ENCODE results near the gene IQSEC1. TPM values are rescaled to one million over a fixed set of nuclear protein-coding genes. Genes with fewer than 3 reads are reported as not detected.
A peak's percentile ranks its signal among the peaks of the same experiment; 100 is the strongest.

The IQSEC1 gene
- total RNA-seq (10 to 100 TPM; 38.7 to 57.0 TPM), polyA plus RNA-seq (ENCODE audit: insufficient read length in 6 of 6) (10 to 100 TPM; 24.9 to 36.9 (median 31.3) TPM)
- long read RNA-seq, donor 1, partial matches to known transcripts = 5 of 5 reads
- long read RNA-seq, donor 1, other reads (novel, unspliced or antisense) = 0 of 5 reads
- long read RNA-seq, donor 2 = 0 reads
- long read RNA-seq, donor 3 = 0 reads
- long read RNA-seq, donor 4, partial matches to known transcripts = 2 of 4 reads
- long read RNA-seq, donor 4, other reads (novel, unspliced or antisense) = 2 of 4 reads
- long read RNA-seq, donor 5 = 0 reads
- long read RNA-seq, donor 6 = 0 reads
- long read RNA-seq, donor 7 = 0 reads
- long read RNA-seq, donor 8, partial matches to known transcripts = 8 of 8 reads
- long read RNA-seq, donor 8, other reads (novel, unspliced or antisense) = 0 of 8 reads
- long read RNA-seq, donor 9 = 0 reads
- long read RNA-seq, donor 10, partial matches to known transcripts = 0 of 2 reads
- long read RNA-seq, donor 10, other reads (novel, unspliced or antisense) = 2 of 2 reads
- long read RNA-seq, donor 11, partial matches to known transcripts = 0 of 2 reads
- long read RNA-seq, donor 11, other reads (novel, unspliced or antisense) = 0 of 2 reads
- long read RNA-seq, donor 12 = 0 reads

DNA sequence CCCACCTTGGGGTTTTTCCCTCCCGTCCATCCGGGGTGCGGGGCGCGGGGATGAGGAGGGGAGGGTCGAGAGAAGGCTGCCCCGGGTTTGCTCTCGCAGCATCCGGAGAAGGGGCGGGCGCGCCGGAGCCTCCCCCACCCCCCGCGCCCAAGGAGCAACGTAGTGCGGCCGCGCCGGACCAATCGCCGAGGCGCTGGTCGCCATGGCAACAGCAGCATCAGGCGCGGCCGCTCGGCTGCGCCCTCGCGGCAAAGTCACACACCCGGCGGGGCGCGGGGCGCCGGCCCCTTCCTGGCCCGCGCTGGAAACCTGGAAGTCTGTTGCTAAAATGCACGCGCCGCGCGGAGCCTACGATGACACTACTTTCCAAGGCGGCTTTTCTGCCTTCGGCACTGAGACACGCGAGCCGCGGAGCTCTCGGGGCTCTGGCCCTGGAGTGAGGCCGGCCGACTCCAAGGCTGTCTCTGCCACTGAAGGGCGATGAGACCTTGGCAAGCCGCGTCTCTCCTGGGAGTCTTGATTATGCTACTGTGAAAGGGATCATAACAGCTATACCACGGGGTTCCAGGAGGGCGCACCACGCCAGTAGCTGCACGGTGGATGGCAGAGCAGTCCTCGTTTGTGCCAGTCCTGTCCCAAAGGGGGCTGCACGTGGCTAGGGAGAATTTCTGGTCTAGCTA, at the start of gene IQSEC1:
Gene IQSEC1 (minus strand): TSS at position 104 of the 680 bp plus-strand sequence. CDS start 415 bp downstream, outside the sequence.
- no peaks in the 10 kb centered on the region for H3K9me3 ChIP-seq
- no peak within 1 kb of the TSS for H3K27ac ChIP-seq
- intact Hi-C loops (cut with DNase I) = no loop called here
- peaks cover 0 to 17% of the 10 kb centered on the region in 2 donors for H3K4me1 ChIP-seq
- H3K4me3 ChIP-seq = no peak within 1 kb of the TSS
- TF ChIP-seq, protein P1, sequence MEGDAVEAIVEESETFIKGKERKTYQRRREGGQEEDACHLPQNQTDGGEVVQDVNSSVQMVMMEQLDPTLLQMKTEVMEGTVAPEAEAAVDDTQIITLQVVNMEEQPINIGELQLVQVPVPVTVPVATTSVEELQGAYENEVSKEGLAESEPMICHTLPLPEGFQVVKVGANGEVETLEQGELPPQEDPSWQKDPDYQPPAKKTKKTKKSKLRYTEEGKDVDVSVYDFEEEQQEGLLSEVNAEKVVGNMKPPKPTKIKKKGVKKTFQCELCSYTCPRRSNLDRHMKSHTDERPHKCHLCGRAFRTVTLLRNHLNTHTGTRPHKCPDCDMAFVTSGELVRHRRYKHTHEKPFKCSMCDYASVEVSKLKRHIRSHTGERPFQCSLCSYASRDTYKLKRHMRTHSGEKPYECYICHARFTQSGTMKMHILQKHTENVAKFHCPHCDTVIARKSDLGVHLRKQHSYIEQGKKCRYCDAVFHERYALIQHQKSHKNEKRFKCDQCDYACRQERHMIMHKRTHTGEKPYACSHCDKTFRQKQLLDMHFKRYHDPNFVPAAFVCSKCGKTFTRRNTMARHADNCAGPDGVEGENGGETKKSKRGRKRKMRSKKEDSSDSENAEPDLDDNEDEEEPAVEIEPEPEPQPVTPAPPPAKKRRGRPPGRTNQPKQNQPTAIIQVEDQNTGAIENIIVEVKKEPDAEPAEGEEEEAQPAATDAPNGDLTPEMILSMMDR (IDR thresholded peaks at IDR 0.05) = no peak
- no peaks in the 10 kb centered on the region for H3K36me3 ChIP-seq
- peak in 3 of 4 donors; percentile 48 to 77 (median 49) for DNase-seq
- peaks cover 30 to 66% of the 10 kb centered on the region in 2 donors for H3K27me3 ChIP-seq
- peak; percentile 31 for ATAC-seq

DNA sequence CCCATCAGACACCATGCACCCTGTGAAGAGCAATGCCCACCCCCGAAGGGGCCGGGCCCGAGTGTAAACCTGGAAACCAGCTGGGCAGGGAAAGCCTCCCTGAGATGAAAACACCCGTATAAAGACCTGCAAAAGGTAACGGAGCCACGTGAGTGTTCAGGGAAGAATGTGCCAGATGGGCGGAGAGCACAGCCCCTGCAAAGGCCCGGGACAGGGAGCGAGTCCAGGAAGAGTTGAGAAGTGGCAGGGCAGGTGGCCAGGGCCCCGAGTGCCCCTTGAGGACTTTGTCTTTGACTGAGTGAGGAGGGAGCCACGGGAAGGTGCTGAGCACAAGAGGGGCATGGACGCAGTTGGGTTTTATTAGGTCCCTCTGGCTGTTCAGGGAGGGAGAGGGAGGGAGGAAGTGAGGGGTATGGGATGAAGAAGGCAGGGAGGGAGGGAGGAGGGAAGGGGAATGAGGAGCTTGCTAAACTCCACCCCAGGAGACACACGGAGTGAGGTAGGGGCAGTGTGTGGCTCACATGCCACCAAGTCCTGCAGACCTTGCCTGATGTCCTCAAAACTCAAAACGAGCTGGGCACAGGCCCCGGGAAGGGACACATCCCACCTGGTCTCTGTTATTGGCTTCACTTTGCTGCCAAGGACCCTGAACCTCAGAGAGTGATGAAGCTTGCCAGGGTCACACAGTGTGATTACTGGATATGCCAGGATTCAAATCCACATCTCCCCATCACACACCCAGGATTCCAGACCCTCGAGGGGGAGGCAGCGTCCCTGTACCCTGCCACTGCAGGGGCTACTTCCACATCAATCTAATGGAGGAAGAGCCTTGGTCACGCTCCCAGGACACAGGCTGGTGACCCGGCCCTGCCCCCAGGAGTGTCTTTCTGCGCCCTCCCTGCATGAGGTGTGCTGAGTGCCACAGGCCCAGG, 49.1 kb upstream of the IQSEC1 start:
- H3K9me3 ChIP-seq = no peaks in the 10 kb centered on the region
- TF ChIP-seq, protein P1 (IDR thresholded peaks at IDR 0.05) = no peak
- intact Hi-C loops (cut with DNase I) = no loop called here
- H3K27ac ChIP-seq = no peak overlapping the region
- peaks cover 0 to 10% of the 10 kb centered on the region in 2 donors for H3K27me3 ChIP-seq
- DNase-seq (peak in 3 of 4 donors; percentile 19 to 80 (median 72)), ATAC-seq (peak; percentile 91)
- H3K36me3 ChIP-seq = no peaks in the 10 kb centered on the region
- no peaks in the 10 kb centered on the region for H3K4me1 ChIP-seq
- no peak overlapping the region for H3K4me3 ChIP-seq

DNA sequence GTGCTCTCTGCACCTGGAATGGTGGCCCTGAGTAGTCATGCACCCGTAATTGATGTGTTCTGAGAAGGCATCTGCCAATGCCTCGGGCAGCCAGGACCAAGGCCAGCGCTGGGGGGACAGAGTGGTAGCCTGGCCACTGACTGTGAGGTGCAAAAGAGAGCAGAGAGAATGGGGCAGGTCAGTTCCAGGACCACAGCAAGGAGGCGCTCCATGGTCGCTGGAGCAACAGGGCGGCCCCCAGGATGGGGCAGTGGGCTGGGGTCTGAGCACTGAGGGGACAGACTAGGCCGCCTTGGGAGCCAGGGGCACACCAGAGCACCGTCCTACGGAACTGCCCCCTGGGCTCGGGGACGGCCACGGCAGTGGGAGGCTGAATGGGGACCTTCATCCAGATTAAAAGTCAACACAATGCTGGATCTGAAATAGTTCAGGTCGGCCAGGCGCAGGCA, 48.3 kb upstream of the IQSEC1 start:
- TF ChIP-seq, protein P1 (IDR thresholded peaks at IDR 0.05) = no peak
- Histone ChIP-seq H3K27ac (no peak overlapping the region), H3K9me3 (no peaks in the 10 kb centered on the region), H3K27me3 (peaks cover 0 to 10% of the 10 kb centered on the region in 2 donors), H3K4me3 (no peak overlapping the region), H3K4me1 (no peaks in the 10 kb centered on the region), H3K36me3 (no peaks in the 10 kb centered on the region)
- ATAC-seq = no peak
- peak in 1 of 4 donors; percentile 78 for DNase-seq
- intact Hi-C loops (cut with DNase I) = no loop called here

DNA sequence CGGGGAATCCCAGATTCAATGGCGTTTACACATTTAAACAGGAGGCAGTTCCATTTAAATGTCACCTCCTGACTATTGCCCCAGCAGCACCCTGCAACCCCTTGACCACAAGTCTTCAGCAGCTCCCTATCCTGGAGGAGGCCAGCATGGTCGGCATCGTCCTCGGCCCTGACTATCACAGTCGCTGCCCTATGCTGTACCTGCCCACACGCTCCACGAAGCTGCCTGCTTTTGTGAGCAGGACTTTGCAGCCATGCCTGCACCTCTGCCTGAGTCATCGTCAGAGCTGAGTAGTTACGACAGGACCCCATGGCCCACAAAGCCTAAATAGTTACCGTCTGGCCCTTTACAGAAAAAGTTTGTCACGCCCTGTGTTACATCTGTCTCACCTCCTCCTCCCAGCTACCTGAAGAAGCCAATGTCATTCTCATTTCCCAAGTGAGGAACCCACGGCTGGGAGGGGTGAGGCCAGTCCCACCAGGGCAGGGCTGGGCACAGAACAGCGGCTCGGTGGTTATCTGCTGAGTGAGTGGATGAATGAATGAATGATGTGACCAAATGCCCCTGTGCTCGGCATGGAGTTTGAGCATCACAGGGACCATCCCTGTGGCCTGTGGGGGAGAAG, 47.8 kb upstream of the IQSEC1 start:
- Histone ChIP-seq H3K36me3 (no peaks in the 10 kb centered on the region), H3K27ac (no peak overlapping the region), H3K4me3 (no peak overlapping the region), H3K9me3 (no peaks in the 10 kb centered on the region), H3K27me3 (peaks cover 0 to 10% of the 10 kb centered on the region in 2 donors), H3K4me1 (no peaks in the 10 kb centered on the region)
- intact Hi-C loops (cut with DNase I) = no loop called here
- ATAC-seq (no peak), DNase-seq (peak in 1 of 4 donors; percentile 44)
- TF ChIP-seq, protein P1 (IDR thresholded peaks at IDR 0.05) = no peak
